ENCODE measurements around the gene GLIS2. TPM values are rescaled to one million over a fixed set of nuclear protein-coding genes. Genes with fewer than 3 reads are reported as not detected.

The GLIS2 gene
- total and polyA plus RNA-seq, 10 of the 15 experiments (the other 5 are each of a cell fraction or from before 2014, with no cell fraction given): 0.03 to 0.64 (median 0.18) TPM; not detected in 4

DNA sequence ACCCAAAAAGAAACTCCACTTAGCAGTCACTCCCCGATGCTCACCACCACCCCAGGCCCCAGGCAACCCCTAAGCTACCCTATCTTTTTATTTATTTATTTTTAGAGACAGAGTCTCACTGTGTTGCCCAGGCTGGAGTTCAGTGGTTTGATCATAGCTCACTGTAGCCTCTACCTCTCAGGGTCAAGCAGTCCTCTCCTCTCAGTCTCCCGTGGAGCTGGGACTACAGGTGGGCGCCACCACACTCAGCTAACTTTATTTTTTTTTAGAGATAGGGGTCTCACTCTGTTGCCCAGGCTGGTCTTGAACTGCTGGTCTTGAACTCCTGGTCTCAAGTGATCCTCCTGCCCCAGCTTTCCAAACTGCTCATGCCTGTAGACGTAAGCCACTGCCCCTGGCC lies 14.7 kb upstream of the GLIS2 start (continued):
- TF ChIP-seq, protein P1, sequence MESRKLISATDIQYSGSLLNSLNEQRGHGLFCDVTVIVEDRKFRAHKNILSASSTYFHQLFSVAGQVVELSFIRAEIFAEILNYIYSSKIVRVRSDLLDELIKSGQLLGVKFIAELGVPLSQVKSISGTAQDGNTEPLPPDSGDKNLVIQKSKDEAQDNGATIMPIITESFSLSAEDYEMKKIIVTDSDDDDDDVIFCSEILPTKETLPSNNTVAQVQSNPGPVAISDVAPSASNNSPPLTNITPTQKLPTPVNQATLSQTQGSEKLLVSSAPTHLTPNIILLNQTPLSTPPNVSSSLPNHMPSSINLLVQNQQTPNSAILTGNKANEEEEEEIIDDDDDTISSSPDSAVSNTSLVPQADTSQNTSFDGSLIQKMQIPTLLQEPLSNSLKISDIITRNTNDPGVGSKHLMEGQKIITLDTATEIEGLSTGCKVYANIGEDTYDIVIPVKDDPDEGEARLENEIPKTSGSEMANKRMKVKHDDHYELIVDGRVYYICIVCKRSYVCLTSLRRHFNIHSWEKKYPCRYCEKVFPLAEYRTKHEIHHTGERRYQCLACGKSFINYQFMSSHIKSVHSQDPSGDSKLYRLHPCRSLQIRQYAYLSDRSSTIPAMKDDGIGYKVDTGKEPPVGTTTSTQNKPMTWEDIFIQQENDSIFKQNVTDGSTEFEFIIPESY (IDR thresholded peaks at IDR 0.05): no peak

DNA sequence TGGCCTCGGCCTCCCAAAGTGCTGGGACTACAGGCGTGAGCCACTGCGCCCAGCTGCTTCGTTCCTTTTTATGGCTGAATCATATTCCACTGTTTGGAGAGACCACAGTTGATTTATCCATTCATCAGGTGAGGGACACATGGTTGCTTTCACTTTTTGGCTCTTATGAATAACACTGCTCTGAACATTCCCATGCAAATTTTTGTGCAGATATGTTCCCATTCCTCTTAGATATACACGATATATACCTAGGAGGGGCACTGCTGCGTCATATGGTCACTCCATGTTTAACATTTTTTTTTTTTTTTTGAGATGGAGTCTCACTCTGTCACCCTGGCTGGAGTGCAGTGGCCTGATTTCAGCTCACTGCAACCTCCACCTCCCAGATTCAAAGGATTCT lies 13.9 kb upstream of the GLIS2 start:
- DNase-seq (ENCODE audit: low read depth, low spot score) (no peak), FAIRE-seq (no peak), ATAC-seq (no peak)
- no peak overlapping the region for H3K4me2 ChIP-seq (ENCODE audit: control insufficient read depth, insufficient read depth)
- no peak overlapping the region for H2AFZ ChIP-seq (ENCODE audit: control insufficient read depth, low read depth, low read length)
- H4K20me1 ChIP-seq (ENCODE audit: control insufficient read depth, insufficient read depth): no peaks in the 10 kb centered on the region
- H3K4me3 ChIP-seq: no peak overlapping the region
- peaks cover 20% of the 10 kb centered on the region for H3K79me2 ChIP-seq (ENCODE audit: control insufficient read depth, insufficient read depth, low read length)
- RAD21 ChIA-PET (ENCODE audit: unreplicated experiment): interaction anchor here (0.6 kb wide), 1 partner anchor 1769 kb away, joined by 3 read pairs; no protein-coding TSS in a partner anchor
- no peaks in the 10 kb centered on the region for H3K27me3 ChIP-seq (replicated peaks in 1 of 2; ENCODE audit: control insufficient read depth in 2 of 2, insufficient read depth in 2 of 2, low read length in 1 of 2)
- in situ Hi-C loops (cut with MboI) (no loop called here), intact Hi-C loops (cut with micrococcal nuclease; ENCODE audit: unreplicated experiment) (no loop called here)
- SMC1A ChIA-PET (ENCODE audit: uncharacterized antibody, unreplicated experiment): no interaction called here
- H3K9ac ChIP-seq (ENCODE audit: control insufficient read depth, insufficient read depth, low read length): no peak overlapping the region
- H3K4me1 ChIP-seq (ENCODE audit: control insufficient read depth, insufficient read depth, low read length): peaks cover 8% of the 10 kb centered on the region
- peaks cover 2 to 14% of the 10 kb centered on the region in 2 experiments; a peak in 2 of 4 replicates for H3K36me3 ChIP-seq (ENCODE audit: control insufficient read depth in 2 of 2, insufficient read depth in 2 of 2, low read length in 1 of 2)
- CTCF ChIA-PET: interaction anchor here (1.1 to 1.5 kb wide), 2 partner anchors 11 to 12 kb away, joined by 4 to 7 read pairs; no protein-coding TSS in a partner anchor
- BruUV-seq (replicated peaks): no TSS peak
- H3K9me3 ChIP-seq (replicated peaks; ENCODE audit: control insufficient read depth, insufficient read depth, low read length): no peaks in the 10 kb centered on the region
- POLR2A ChIA-PET: interaction anchor here (0.7 kb wide), 1 partner anchor 9 kb away, joined by 4 read pairs; no protein-coding TSS in a partner anchor
- 90% methylated on average over 6 of the region's 6 CpGs for WGBS (ENCODE audit: insufficient coverage, insufficient replicate concordance, low lambda C conversion rate, missing lambda C conversion rate)
- H3K27ac ChIP-seq (ENCODE audit: control insufficient read depth, insufficient read depth): no peak overlapping the region
- TF ChIP-seq ESRRA (IDR thresholded peaks at IDR 0.05; ENCODE audit: low read length): no peak
- TF ChIP-seq POLR2A (IDR thresholded peaks at IDR 0.05; ENCODE audit: low read depth, low read length): no peak
- TF ChIP-seq, protein P2, sequence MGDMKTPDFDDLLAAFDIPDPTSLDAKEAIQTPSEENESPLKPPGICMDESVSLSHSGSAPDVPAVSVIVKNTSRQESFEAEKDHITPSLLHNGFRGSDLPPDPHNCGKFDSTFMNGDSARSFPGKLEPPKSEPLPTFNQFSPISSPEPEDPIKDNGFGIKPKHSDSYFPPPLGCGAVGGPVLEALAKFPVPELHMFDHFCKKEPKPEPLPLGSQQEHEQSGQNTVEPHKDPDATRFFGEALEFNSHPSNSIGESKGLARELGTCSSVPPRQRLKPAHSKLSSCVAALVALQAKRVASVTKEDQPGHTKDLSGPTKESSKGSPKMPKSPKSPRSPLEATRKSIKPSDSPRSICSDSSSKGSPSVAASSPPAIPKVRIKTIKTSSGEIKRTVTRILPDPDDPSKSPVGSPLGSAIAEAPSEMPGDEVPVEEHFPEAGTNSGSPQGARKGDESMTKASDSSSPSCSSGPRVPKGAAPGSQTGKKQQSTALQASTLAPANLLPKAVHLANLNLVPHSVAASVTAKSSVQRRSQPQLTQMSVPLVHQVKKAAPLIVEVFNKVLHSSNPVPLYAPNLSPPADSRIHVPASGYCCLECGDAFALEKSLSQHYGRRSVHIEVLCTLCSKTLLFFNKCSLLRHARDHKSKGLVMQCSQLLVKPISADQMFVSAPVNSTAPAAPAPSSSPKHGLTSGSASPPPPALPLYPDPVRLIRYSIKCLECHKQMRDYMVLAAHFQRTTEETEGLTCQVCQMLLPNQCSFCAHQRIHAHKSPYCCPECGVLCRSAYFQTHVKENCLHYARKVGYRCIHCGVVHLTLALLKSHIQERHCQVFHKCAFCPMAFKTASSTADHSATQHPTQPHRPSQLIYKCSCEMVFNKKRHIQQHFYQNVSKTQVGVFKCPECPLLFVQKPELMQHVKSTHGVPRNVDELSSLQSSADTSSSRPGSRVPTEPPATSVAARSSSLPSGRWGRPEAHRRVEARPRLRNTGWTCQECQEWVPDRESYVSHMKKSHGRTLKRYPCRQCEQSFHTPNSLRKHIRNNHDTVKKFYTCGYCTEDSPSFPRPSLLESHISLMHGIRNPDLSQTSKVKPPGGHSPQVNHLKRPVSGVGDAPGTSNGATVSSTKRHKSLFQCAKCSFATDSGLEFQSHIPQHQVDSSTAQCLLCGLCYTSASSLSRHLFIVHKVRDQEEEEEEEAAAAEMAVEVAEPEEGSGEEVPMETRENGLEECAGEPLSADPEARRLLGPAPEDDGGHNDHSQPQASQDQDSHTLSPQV (IDR thresholded peaks at IDR 0.05): no peak
- TF ChIP-seq MYC (IDR thresholded peaks at IDR 0.05; ENCODE audit: insufficient read depth, insufficient read length, insufficient replicate concordance, low read length, severe bottlenecking): no peak
- no peak for TF ChIP-seq ZNF207 (IDR thresholded peaks at IDR 0.05; ENCODE audit: borderline replicate concordance)
- TF ChIP-seq, protein P3, sequence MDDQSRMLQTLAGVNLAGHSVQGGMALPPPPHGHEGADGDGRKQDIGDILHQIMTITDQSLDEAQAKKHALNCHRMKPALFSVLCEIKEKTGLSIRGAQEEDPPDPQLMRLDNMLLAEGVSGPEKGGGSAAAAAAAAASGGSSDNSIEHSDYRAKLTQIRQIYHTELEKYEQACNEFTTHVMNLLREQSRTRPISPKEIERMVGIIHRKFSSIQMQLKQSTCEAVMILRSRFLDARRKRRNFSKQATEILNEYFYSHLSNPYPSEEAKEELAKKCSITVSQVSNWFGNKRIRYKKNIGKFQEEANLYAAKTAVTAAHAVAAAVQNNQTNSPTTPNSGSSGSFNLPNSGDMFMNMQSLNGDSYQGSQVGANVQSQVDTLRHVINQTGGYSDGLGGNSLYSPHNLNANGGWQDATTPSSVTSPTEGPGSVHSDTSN (IDR thresholded peaks at IDR 0.05; ENCODE audit: insufficient replicate concordance, low read depth, low read length): no peak
- no peak for TF ChIP-seq ZZZ3 (IDR thresholded peaks at IDR 0.05; ENCODE audit: control insufficient read depth, insufficient read length, low read depth)
- TF ChIP-seq EZH2 (IDR thresholded peaks at IDR 0.05; ENCODE audit: borderline replicate concordance, control insufficient read depth, low read depth, low read length): no peak
- TF ChIP-seq HDGF (IDR thresholded peaks at IDR 0.05): no peak
- TF ChIP-seq FOXK2 (IDR thresholded peaks at IDR 0.05): no peak
- TF ChIP-seq SPI1 (IDR thresholded peaks at IDR 0.05; ENCODE audit: borderline replicate concordance, insufficient read depth, low read depth, low read length): no peak
- TF ChIP-seq POLR2AphosphoS2 (IDR thresholded peaks at IDR 0.05; ENCODE audit: low read depth, low read length): no peak
